ENCODE results near the gene ALOX15B.

DNA sequence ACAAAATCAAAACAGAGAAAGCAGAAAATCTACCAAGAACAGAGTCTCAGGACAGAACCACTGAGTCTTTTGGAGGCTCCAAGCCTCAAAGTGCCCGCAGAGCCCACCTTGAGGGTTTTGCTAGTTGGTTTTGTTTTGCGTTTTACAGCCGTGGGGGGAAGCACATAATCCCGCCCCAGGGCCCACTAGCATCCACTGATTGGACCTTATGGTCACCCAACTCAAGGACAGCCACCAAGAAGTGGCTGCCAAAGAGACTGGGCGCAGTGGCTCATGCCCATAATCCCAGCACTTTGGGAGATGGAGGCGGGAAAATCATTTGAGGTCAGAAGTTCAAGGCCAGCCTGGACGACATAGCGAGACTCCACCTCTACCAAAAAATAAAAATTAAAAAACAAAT, 9.9 kb downstream of the ALOX15B start:
- TF ChIP-seq, protein P1, sequence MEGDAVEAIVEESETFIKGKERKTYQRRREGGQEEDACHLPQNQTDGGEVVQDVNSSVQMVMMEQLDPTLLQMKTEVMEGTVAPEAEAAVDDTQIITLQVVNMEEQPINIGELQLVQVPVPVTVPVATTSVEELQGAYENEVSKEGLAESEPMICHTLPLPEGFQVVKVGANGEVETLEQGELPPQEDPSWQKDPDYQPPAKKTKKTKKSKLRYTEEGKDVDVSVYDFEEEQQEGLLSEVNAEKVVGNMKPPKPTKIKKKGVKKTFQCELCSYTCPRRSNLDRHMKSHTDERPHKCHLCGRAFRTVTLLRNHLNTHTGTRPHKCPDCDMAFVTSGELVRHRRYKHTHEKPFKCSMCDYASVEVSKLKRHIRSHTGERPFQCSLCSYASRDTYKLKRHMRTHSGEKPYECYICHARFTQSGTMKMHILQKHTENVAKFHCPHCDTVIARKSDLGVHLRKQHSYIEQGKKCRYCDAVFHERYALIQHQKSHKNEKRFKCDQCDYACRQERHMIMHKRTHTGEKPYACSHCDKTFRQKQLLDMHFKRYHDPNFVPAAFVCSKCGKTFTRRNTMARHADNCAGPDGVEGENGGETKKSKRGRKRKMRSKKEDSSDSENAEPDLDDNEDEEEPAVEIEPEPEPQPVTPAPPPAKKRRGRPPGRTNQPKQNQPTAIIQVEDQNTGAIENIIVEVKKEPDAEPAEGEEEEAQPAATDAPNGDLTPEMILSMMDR (conservative IDR thresholded peaks at IDR 0.05 in 1 of 2, IDR thresholded peaks at IDR 0.05 in 1 of 2; ENCODE audit: low read depth in 1 of 2, low read length in 2 of 2) = no peak
- TF ChIP-seq EZH2 (IDR thresholded peaks at IDR 0.05; ENCODE audit: low read length, missing control alignments) = no peak
